Stomach (tissue), 9 donors: ENCODE measurements around the gene CDYL. TPM values are rescaled to one million over a fixed set of nuclear protein-coding genes. Genes with fewer than 3 reads are reported as not detected.

Source experiments
- DNase-seq, 2 donors: peaks; one replicate each; pipeline versions ENCODE4 v3.0.0 to v3.0.0-alpha.2; 2013 to 2019
- H3K27ac ChIP-seq, 5 donors: fragments of 200-600 bp in 4 of 5; sonication (generic) in 4 of 5; one replicate each; pipeline ENCODE4 v1.5.1; 2013 to 2019; ENCODE audit warnings: mild to moderate bottlenecking in 1 of 5, moderate library complexity in 1 of 5
- H3K27me3 ChIP-seq, 3 donors: fragments of 200-600 bp; sonication (generic); one replicate each; pipeline ENCODE4 v1.5.1; 2017 to 2019; ENCODE audit warnings: mixed run types in 1 of 3
- H3K36me3 ChIP-seq, 4 donors: fragments of 200-600 bp; sonication (generic); 1 replicate in 3 of 4; 2 replicates in 1 of 4; pipeline ENCODE4 v1.5.1; 2016 to 2019
- H3K4me1 ChIP-seq, 4 donors: fragments of 200-600 bp; sonication (generic); one replicate each; pipeline ENCODE4 v1.5.1; 2016 to 2019
- H3K4me3 ChIP-seq, 4 donors: fragments of 200-600 bp; sonication (generic) in 3 of 4; one replicate each; pipeline ENCODE4 v1.5.1; 2016 to 2019; ENCODE audit warnings: mild to moderate bottlenecking in 1 of 4
- H3K9me3 ChIP-seq, 4 donors: fragments of 200-600 bp; sonication (generic); one replicate each; pipeline ENCODE4 v1.5.1; 2016 to 2019
- CTCF ChIP-seq, 7 experiments: fragments of 450-650 bp in 4 of 7; fragments of 200-600 bp in 3 of 7; sonication (generic) in 3 of 7; IDR thresholded peaks; one replicate each; pipeline ENCODE4 v1.5.1; 2016 to 2019; ENCODE audit warnings: antibody characterized with exemption in 7 of 7, control low read depth in 2 of 7, mild to moderate bottlenecking in 1 of 7
- EP300 ChIP-seq: sonication (generic); formaldehyde crosslinking; IDR thresholded peaks from one replicate; pipeline ENCODE4 v1.6.1; 2017; ENCODE audit warnings: antibody characterized with exemption
- POLR2A ChIP-seq, 4 donors: fragments of 450-650 bp; IDR thresholded peaks; one replicate each; pipeline ENCODE4 v1.6.1; 2016; ENCODE audit warnings: antibody characterized with exemption in 4 of 4, control low read depth in 2 of 4, mild to moderate bottlenecking in 1 of 4, moderate library complexity in 1 of 4
- POLR2AphosphoS5 ChIP-seq, 3 donors: sonication (generic); formaldehyde crosslinking; IDR thresholded peaks; one replicate each; pipeline ENCODE4 v1.6.1; 2016; ENCODE audit warnings: antibody characterized with exemption in 3 of 3
- WGBS, 5 donors: extraction: QIAGEN DNeasy Blood & Tissue Kit in 3 of 5; methylation state at CpG; one replicate each; pipeline versions ENCODE4 v1.1.5 to v1.1.7; 2013 to 2018; 5-methylcytosine and 5-hydroxymethylcytosine counted together
- intact Hi-C: fragments of 100-400 bp; cut with DNase I; formaldehyde crosslinking; loops from one replicate; pipeline ENCODE4 v1.15.1; 2023; ENCODE audit warnings: low total_unique reads
- polyA plus RNA-seq, 3 donors: library from polyadenylated mRNA; stranded (reverse); fragments of 200-250 nt; gene quantifications; one replicate each; pipeline ENCODE4 v1.2.3, GENCODE V29; 2013
- total RNA-seq, 5 donors: library from RNA; depleted of rRNA; stranded (reverse); fragments of >200 nt; gene quantifications; one replicate each; pipeline versions ENCODE4 v1.1.0 to v1.2.3, GENCODE V29; 2014 to 2016
- donor health status: healthy with polysubstance abuse.
- donor health status: Bipolar disorder and iron deficiency.
- donor health status: healthy.

The CDYL gene
- total and polyA plus RNA-seq, 8 donors = 6.2 to 226 (median 18.4) TPM

- 94 to 97% (median 95%) methylated on average over 5 of the region's 5 CpGs for WGBS, 5 donors
- H3K4me1 ChIP-seq = peaks cover 10 to 68% (median 50%) of the 10 kb centered on the region in 4 donors
- no peak overlapping the region for H3K4me3 ChIP-seq
- peaks cover 0 to 9% (median 4%) of the 10 kb centered on the region in 4 donors for H3K36me3 ChIP-seq
- no peaks in the 10 kb centered on the region for H3K9me3 ChIP-seq
- no peak overlapping the region for H3K27ac ChIP-seq
- no peak for DNase-seq
- no peak for TF ChIP-seq POLR2AphosphoS5 (IDR thresholded peaks at IDR 0.05)
- TF ChIP-seq EP300 = no peak
- TF ChIP-seq CTCF (IDR thresholded peaks at IDR 0.05) = no peak
- TF ChIP-seq POLR2A (IDR thresholded peaks at IDR 0.05) = no peak
- no peaks in the 10 kb centered on the region for H3K27me3 ChIP-seq
- intact Hi-C loops = no loop called here
Observed at GRCh38 chr6:4912559-4912958, 136.4 kb downstream of the CDYL start.

- DNase-seq = peak; percentile 46 to 65
- H3K4me3 ChIP-seq = no peak overlapping the region
- intact Hi-C loops = no loop called here
- H3K27ac ChIP-seq = peak overlapping the region; percentile 10 to 77 (median 52)
- H3K4me1 ChIP-seq = peaks cover 10 to 55% (median 39%) of the 10 kb centered on the region in 4 donors
- TF ChIP-seq CTCF (IDR thresholded peaks at IDR 0.05) = no peak
- TF ChIP-seq POLR2A (IDR thresholded peaks at IDR 0.05) = no peak
- no peak for TF ChIP-seq POLR2AphosphoS5 (IDR thresholded peaks at IDR 0.05)
- no peak for TF ChIP-seq EP300
- H3K27me3 ChIP-seq = no peaks in the 10 kb centered on the region
- WGBS, 5 donors = 33 to 49% (median 46%) methylated on average over 10 of the region's 10 CpGs
- H3K36me3 ChIP-seq = peaks cover 0 to 8% (median 2%) of the 10 kb centered on the region in 4 donors
- H3K9me3 ChIP-seq = no peaks in the 10 kb centered on the region
Observed at GRCh38 chr6:4913705-4914419, 137.7 kb downstream of the CDYL start.

- H3K4me3 ChIP-seq = no peak overlapping the region
- DNase-seq = no peak
- 48 to 65% (median 56%) methylated on average over 14 of the region's 14 CpGs for WGBS, 5 donors
- H3K4me1 ChIP-seq = peaks cover 10 to 48% (median 32%) of the 10 kb centered on the region in 4 donors
- intact Hi-C loops = no loop called here
- no peaks in the 10 kb centered on the region for H3K9me3 ChIP-seq
- H3K27ac ChIP-seq = peak overlapping the region in 4 of 5 donors; percentile 10 to 77 (median 50)
- peaks cover 0 to 8% (median 0%) of the 10 kb centered on the region in 4 donors for H3K36me3 ChIP-seq
- H3K27me3 ChIP-seq = no peaks in the 10 kb centered on the region
- TF ChIP-seq CTCF (IDR thresholded peaks at IDR 0.05) (no peak), POLR2AphosphoS5 (IDR thresholded peaks at IDR 0.05) (no peak), EP300 (no peak), POLR2A (IDR thresholded peaks at IDR 0.05) (no peak)
Observed at GRCh38 chr6:4914420-4915159, 138.4 kb downstream of the CDYL start.

GRCh38 chr6:4916954-4917561 lies 140.9 kb downstream of the CDYL start:
- Histone ChIP-seq H3K27ac (no peak overlapping the region), H3K4me1 (peaks cover 10 to 41% (median 20%) of the 10 kb centered on the region in 4 donors), H3K4me3 (no peak overlapping the region), H3K27me3 (no peaks in the 10 kb centered on the region), H3K9me3 (no peaks in the 10 kb centered on the region), H3K36me3 (peaks cover 0 to 5% (median 0%) of the 10 kb centered on the region in 4 donors)
- TF ChIP-seq EP300 = no peak
- no peak for TF ChIP-seq CTCF (IDR thresholded peaks at IDR 0.05)
- no peak for TF ChIP-seq POLR2AphosphoS5 (IDR thresholded peaks at IDR 0.05)
- TF ChIP-seq POLR2A (IDR thresholded peaks at IDR 0.05) = no peak
- DNase-seq = no peak
- WGBS, 5 donors = 51 to 70% (median 53%) methylated on average over 5 of the region's 5 CpGs
- intact Hi-C loops = no loop called here
